ENCODE data around the gene FZD1. TPM values are rescaled to one million over a fixed set of nuclear protein-coding genes. Genes with fewer than 3 reads are reported as not detected.
A peak's percentile ranks its signal among the peaks of the same experiment; 100 is the strongest.

The FZD1 gene
- total and polyA plus RNA-seq, 10 donors: 0.61 to 7.7 (median 4.3) TPM

DNA sequence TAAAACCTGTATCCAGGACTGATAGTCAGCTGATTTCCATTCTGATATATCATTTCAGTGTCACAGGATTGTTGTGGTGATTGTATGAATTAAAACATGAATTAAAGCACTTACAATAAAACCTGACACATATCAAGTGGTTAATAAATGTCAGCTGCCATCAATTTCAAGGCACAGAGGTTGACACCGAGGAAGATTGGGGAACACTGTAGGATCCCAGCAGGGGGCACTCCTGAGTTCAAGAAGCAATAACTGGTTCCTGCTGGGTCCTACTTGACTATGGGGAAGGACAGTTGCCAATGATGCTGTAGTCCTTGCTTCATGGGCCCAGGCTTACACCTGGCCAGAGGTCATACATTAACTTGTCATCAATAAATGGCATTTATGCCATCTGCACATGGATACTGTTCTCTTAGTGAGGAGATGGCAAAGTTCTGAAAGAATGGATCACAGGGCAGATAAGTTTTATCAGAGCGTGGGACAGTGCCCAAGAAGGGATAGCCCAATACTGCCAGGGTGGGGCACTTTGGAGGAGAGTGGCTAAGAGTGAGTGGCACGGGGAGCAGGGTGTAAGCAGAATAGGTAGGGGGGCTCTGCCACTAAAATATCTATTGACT, 24.1 kb downstream of the FZD1 start:
- H3K27ac ChIP-seq: no peak overlapping the region

DNA sequence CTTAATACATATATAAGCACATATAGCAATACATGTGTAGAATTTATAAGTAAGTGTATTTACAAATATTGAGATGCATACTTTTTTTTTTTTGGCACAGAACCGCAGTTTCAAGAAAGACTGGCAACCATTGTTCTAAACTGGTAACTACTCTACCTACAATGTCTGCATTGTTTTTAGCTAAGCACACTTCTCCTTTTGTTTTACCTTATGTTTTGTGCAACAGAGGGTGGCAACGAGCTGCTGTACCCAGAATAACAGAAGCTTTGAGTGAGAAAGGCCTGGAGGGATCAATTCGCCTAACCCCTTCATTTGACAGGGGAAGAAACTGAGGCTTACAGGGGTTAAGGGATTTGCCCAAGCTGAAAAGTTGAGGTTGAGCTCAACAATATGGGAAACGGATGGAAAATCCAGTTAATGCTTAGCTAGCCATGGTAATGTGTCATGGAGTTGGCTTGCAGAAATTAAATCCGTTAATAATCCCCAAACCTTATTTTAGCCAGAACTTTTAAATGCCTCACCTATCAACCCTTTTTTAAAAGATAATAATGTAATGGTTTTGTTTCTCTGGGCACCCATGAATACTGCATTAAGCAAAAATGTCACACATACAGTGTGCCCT, 25.5 kb downstream of the FZD1 start:
- no peak overlapping the region for H3K4me3 ChIP-seq
- no peaks in the 10 kb centered on the region for H3K9me3 ChIP-seq
- no peaks in the 10 kb centered on the region for H3K27me3 ChIP-seq (replicated peaks in 1 of 7)
- H3K36me3 ChIP-seq: no peaks in the 10 kb centered on the region
- TF ChIP-seq POLR2AphosphoS5 (IDR thresholded peaks at IDR 0.05) (no peak), POLR2A (IDR thresholded peaks at IDR 0.05) (no peak)
- TF ChIP-seq, protein P1, sequence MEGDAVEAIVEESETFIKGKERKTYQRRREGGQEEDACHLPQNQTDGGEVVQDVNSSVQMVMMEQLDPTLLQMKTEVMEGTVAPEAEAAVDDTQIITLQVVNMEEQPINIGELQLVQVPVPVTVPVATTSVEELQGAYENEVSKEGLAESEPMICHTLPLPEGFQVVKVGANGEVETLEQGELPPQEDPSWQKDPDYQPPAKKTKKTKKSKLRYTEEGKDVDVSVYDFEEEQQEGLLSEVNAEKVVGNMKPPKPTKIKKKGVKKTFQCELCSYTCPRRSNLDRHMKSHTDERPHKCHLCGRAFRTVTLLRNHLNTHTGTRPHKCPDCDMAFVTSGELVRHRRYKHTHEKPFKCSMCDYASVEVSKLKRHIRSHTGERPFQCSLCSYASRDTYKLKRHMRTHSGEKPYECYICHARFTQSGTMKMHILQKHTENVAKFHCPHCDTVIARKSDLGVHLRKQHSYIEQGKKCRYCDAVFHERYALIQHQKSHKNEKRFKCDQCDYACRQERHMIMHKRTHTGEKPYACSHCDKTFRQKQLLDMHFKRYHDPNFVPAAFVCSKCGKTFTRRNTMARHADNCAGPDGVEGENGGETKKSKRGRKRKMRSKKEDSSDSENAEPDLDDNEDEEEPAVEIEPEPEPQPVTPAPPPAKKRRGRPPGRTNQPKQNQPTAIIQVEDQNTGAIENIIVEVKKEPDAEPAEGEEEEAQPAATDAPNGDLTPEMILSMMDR (IDR thresholded peaks at IDR 0.05 in 8 of 11, conservative IDR thresholded peaks at IDR 0.05 in 3 of 11): no peak
- WGBS, 5 donors: 79 to 84% (median 80%) methylated on average over 5 of the region's 5 CpGs
- no peak for DNase-seq
- peaks cover 0 to 4% (median 0%) of the 10 kb centered on the region in 6 donors for H3K4me1 ChIP-seq
- H3K27ac ChIP-seq: no peak overlapping the region
- intact Hi-C loops (cut with DNase I; ENCODE audit: low total_unique reads): no loop called here

More for the DNA sequence above, 24.1 kb downstream of the FZD1 start:
- Histone ChIP-seq H3K36me3 (no peaks in the 10 kb centered on the region), H3K4me1 (peaks cover 0 to 4% (median 0%) of the 10 kb centered on the region in 6 donors), H3K4me3 (no peak overlapping the region), H3K27me3 (replicated peaks in 1 of 7) (no peaks in the 10 kb centered on the region), H3K9me3 (no peaks in the 10 kb centered on the region)
- intact Hi-C loops (cut with DNase I; ENCODE audit: low total_unique reads): no loop called here
- DNase-seq: no peak
- TF ChIP-seq POLR2A (IDR thresholded peaks at IDR 0.05) (no peak), POLR2AphosphoS5 (IDR thresholded peaks at IDR 0.05) (no peak)
- TF ChIP-seq, protein P1 (IDR thresholded peaks at IDR 0.05 in 8 of 11, conservative IDR thresholded peaks at IDR 0.05 in 3 of 11): peak in 7 of 11 experiments; percentile 17 to 57 (median 43)
- WGBS, 5 donors: 77 to 84% (median 81%) methylated on average over 3 of the region's 3 CpGs

DNA sequence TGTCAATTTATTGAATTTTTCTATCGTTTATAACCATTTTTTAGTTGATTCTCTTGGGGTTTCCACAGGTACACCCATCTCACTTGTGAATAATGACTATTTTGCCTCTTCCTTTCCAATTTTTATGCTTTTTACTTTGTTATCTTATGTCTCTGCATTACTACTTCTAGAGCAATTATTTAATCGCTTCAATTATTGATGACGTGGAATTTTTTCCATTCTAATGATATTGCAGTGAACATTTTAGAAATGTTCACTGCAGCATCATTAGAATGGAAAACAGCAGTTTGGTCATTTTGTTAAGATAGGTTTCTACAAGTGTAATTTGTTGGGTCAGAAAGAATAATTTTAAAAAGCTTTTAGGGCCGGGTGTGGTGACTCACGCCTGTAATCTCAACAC, 27.1 kb downstream of the FZD1 start:
- Histone ChIP-seq H3K4me1 (no peaks in the 10 kb centered on the region), H3K27me3 (replicated peaks in 1 of 7) (no peaks in the 10 kb centered on the region), H3K4me3 (no peak overlapping the region), H3K27ac (no peak overlapping the region), H3K36me3 (no peaks in the 10 kb centered on the region), H3K9me3 (no peaks in the 10 kb centered on the region)
- TF ChIP-seq POLR2A (IDR thresholded peaks at IDR 0.05) (no peak), POLR2AphosphoS5 (IDR thresholded peaks at IDR 0.05) (no peak)
- TF ChIP-seq, protein P1 (IDR thresholded peaks at IDR 0.05 in 8 of 11, conservative IDR thresholded peaks at IDR 0.05 in 3 of 11): no peak
- 91 to 95% (median 91%) methylated on average over 5 of the region's 5 CpGs for WGBS, 5 donors
- DNase-seq: no peak
- intact Hi-C loops (cut with DNase I; ENCODE audit: low total_unique reads): no loop called here

DNA sequence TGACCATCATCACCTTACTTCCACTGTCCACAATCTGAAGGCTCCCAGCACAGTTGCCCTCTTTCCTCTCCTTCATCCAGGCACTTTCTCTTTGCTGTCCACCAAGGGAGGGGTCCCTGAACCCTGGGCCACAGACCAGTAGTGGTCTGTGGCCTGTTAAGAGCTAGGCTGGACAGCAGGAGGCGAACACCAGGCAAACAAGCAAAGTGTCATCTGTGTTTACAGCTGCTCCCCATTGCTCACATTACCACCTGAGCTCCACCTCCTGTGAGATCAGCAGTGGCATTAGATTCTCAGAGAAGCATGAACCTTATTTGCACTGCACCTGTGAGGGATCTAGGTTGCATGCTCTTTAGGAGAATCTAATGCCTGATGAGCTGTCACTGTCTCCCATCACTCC, 27.7 kb downstream of the FZD1 start:
- Histone ChIP-seq H3K27ac (no peak overlapping the region), H3K9me3 (no peaks in the 10 kb centered on the region), H3K4me1 (no peaks in the 10 kb centered on the region), H3K4me3 (no peak overlapping the region), H3K27me3 (replicated peaks in 1 of 7) (no peaks in the 10 kb centered on the region), H3K36me3 (no peaks in the 10 kb centered on the region)
- intact Hi-C loops (cut with DNase I; ENCODE audit: low total_unique reads): no loop called here
- DNase-seq: no peak
- WGBS, 5 donors: 55 to 100% (median 83%) methylated on average over 1 of the region's 1 CpG
- TF ChIP-seq POLR2A (IDR thresholded peaks at IDR 0.05): no peak
- TF ChIP-seq, protein P1 (IDR thresholded peaks at IDR 0.05 in 8 of 11, conservative IDR thresholded peaks at IDR 0.05 in 3 of 11): no peak
- no peak for TF ChIP-seq POLR2AphosphoS5 (IDR thresholded peaks at IDR 0.05)
